OCI-LY1 (cell line): Measurements from ENCODE around the gene OAS3.

ENCODE experiments used
- EZH2 ChIP-seq: fragments of 200-600 bp; sonication (generic), shearing (Covaris generic); IDR thresholded peaks from 2 replicates; pipeline ENCODE4 v1.8.0; 2017; ENCODE audit warnings: borderline replicate concordance, mixed run types, mild to moderate bottlenecking, antibody characterized with exemption, low read length, moderate library complexity, mixed read lengths
- TF ChIP-seq, protein P1 (sequence below): fragments of 200-600 bp; sonication (generic), shearing (Covaris generic); IDR thresholded peaks from 2 replicates; pipeline ENCODE4 v1.5.1; 2017; ENCODE audit warnings: mild to moderate bottlenecking, antibody characterized with exemption, low read length, moderate library complexity, mixed read lengths

- TF ChIP-seq, protein P1, sequence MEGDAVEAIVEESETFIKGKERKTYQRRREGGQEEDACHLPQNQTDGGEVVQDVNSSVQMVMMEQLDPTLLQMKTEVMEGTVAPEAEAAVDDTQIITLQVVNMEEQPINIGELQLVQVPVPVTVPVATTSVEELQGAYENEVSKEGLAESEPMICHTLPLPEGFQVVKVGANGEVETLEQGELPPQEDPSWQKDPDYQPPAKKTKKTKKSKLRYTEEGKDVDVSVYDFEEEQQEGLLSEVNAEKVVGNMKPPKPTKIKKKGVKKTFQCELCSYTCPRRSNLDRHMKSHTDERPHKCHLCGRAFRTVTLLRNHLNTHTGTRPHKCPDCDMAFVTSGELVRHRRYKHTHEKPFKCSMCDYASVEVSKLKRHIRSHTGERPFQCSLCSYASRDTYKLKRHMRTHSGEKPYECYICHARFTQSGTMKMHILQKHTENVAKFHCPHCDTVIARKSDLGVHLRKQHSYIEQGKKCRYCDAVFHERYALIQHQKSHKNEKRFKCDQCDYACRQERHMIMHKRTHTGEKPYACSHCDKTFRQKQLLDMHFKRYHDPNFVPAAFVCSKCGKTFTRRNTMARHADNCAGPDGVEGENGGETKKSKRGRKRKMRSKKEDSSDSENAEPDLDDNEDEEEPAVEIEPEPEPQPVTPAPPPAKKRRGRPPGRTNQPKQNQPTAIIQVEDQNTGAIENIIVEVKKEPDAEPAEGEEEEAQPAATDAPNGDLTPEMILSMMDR, result no peak
- TF ChIP-seq EZH2, result no peak
Measured at GRCh38 chr12:112927475-112927874, 10.8 kb upstream of the OAS3 start.
